Left lung (tissue), 10 donors: ENCODE measurements around the gene KRTAP9-1. TPM values are rescaled to one million over a fixed set of nuclear protein-coding genes. Genes with fewer than 3 reads are reported as not detected.

Experiments
- ATAC-seq: fragments of 200-7000 bp; cut with Tn5 transposase; one replicate; pipeline ENCODE4 v1.9.1; 2020; ENCODE audit warnings: moderate library complexity
- DNase-seq, 4 donors: peaks; one replicate each; pipeline ENCODE4 v3.0.0-alpha.2; 2013 to 2020
- H3K27ac ChIP-seq, 2 donors: fragments of 200-600 bp; sonication (generic) in 1 of 2; one replicate each; pipeline versions ENCODE4 v1.5.0 to v1.8.0; 2020 to 2021
- H3K27me3 ChIP-seq, 2 donors: fragments of 200-600 bp; sonication (generic) in 1 of 2; one replicate each; pipeline versions ENCODE4 v1.5.0 to v1.8.0; 2020 to 2021
- H3K36me3 ChIP-seq, 2 donors: fragments of 200-600 bp; sonication (generic) in 1 of 2; one replicate each; pipeline versions ENCODE4 v1.5.0 to v1.8.0; 2020 to 2021
- H3K4me1 ChIP-seq, 2 donors: fragments of 200-600 bp; one replicate each; pipeline ENCODE4 v1.8.0; 2021
- H3K4me3 ChIP-seq, 2 donors: fragments of 200-600 bp; sonication (generic) in 1 of 2; one replicate each; pipeline versions ENCODE4 v1.5.0 to v1.8.0; 2020 to 2021; ENCODE audit warnings: mild to moderate bottlenecking in 1 of 2
- H3K9me3 ChIP-seq, 2 donors: fragments of 200-600 bp; sonication (generic) in 1 of 2; one replicate each; pipeline versions ENCODE4 v1.5.0 to v1.8.0; 2020 to 2021
- CTCF ChIP-seq, 2 donors: fragments of 200-600 bp; sonication (generic) in 1 of 2; IDR thresholded peaks; one replicate each; pipeline versions ENCODE4 v1.5.0 to v1.8.0; 2021; ENCODE audit warnings: antibody characterized with exemption in 2 of 2
- intact Hi-C, 2 donors: fragments of 100-400 bp; cut with DNase I; formaldehyde crosslinking; loops; one replicate each; pipeline versions ENCODE4 v1.11.2 to v1.14.2; 2022
- polyA plus RNA-seq, 6 donors: library from polyadenylated mRNA; unstranded; fragments of 120-200 nt; gene quantifications; one replicate each; pipeline ENCODE4 v1.2.1, GENCODE V29; 2013; ENCODE audit not compliant: insufficient read length in 6 of 6
- total RNA-seq, 2 donors: library from RNA; stranded (reverse); fragmentation: NEBNext Ultra II Directional; extraction: Animal tissue kit (Norgen Biotek cat#: 25700); gene quantifications; one replicate each; pipeline ENCODE4 v1.2.1, GENCODE V29; 2021
- donor health status: DM: no; HTN: yes; CAD: no.
- donor health status: DM: no; HTN: no; CAD: no.

Gene KRTAP9-1
- total and polyA plus RNA-seq, 8 donors, result not detected

GRCh38 chr17:41171886-41172285, 17.8 kb upstream of the KRTAP9-1 start:
- Histone ChIP-seq H3K27me3 (no peaks in the 10 kb centered on the region), H3K4me1 (no peaks in the 10 kb centered on the region), H3K36me3 (no peaks in the 10 kb centered on the region), H3K27ac (no peak overlapping the region), H3K4me3 (no peak overlapping the region), H3K9me3 (no peaks in the 10 kb centered on the region)
- DNase-seq, result no peak
- intact Hi-C loops, result no loop called here
- no peak for ATAC-seq
- no peak for TF ChIP-seq CTCF (IDR thresholded peaks at IDR 0.05)

DNA sequence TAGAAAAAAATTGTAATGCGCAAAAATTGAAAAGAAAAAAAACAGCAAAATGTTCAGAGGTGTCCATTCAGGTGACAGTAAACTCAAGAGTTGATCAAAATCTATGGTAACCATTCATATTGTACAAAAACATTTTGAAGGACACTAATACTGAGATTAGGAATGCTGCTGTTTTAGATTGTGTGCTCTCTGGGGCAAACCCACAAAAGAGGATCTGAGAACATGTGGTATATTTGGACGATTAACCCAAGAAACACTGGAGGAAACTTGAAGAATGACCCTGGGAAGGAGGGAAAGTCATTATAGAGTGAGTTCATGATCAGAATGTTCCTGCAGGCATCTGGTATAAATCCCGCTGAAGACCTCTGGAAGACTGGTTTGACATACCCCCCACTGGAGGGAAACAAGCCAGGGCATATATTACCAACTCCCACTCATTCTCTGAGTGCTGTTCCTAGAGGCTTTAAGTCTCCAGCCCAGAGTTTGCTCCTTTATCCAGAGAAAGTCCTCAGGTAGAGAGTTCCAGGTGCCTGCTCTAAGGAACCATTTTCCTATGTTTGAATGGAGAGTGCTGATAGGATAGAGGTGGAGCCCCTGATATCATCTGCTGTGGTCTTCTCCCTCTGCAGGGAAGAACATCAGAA, 12.8 kb upstream of the KRTAP9-1 start:
- ATAC-seq (no peak), DNase-seq (no peak)
- Histone ChIP-seq H3K9me3 (no peaks in the 10 kb centered on the region), H3K27me3 (no peaks in the 10 kb centered on the region), H3K4me3 (no peak overlapping the region), H3K36me3 (no peaks in the 10 kb centered on the region), H3K4me1 (no peaks in the 10 kb centered on the region), H3K27ac (no peak overlapping the region)
- TF ChIP-seq CTCF (IDR thresholded peaks at IDR 0.05), result no peak
- intact Hi-C loops, result no loop called here

DNA sequence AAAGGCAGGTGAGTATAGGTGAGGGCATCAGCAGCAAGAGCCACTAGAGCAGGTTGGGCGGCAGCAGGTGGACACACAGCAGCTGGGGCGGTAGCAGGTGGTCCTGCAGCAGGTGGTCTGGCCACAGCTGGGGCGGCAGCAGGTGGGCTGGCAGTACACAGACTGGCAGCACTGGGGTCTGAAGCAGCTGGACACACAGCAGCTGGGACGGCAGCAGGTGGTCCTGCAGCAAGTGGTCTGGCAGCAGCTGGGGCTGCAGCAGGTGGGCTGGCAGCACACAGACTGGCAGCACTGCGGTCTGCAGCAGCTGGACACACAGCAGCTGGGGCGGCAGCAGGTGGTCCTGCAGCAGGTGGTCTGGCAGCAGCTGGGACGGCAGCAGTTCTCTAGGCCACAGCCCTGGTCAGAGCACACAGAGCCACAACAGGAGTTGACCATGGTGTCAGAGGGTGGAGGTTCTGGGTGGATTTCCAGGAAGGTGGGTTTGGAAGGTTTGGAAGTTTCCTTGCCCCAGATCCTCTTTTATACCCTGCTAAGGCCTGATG, 11.9 kb upstream of the KRTAP9-1 start, which contains the start of gene KRTAP4-2:
TSS of gene KRTAP4-2 (minus strand) at position 495 of the 545 bp plus-strand sequence. CDS start at position 438, 57 bp downstream.
- H3K4me1 ChIP-seq, result no peaks in the 10 kb centered on the region
- no peak within 1 kb of the TSS for H3K27ac ChIP-seq
- ATAC-seq, result no peak
- intact Hi-C loops, result no loop called here
- H3K9me3 ChIP-seq, result no peaks in the 10 kb centered on the region
- H3K36me3 ChIP-seq, result no peaks in the 10 kb centered on the region
- no peaks in the 10 kb centered on the region for H3K27me3 ChIP-seq
- no peak for TF ChIP-seq CTCF (IDR thresholded peaks at IDR 0.05)
- H3K4me3 ChIP-seq, result no peak within 1 kb of the TSS
- DNase-seq, result peak in 1 of 4 donors; percentile 71

GRCh38 chr17:41178341-41178740, 11.3 kb upstream of the KRTAP9-1 start:
- Histone ChIP-seq H3K4me3 (no peak overlapping the region), H3K36me3 (no peaks in the 10 kb centered on the region), H3K27ac (no peak overlapping the region), H3K4me1 (no peaks in the 10 kb centered on the region), H3K9me3 (no peaks in the 10 kb centered on the region), H3K27me3 (no peaks in the 10 kb centered on the region)
- DNase-seq, result no peak
- TF ChIP-seq CTCF (IDR thresholded peaks at IDR 0.05), result no peak
- intact Hi-C loops, result no loop called here
- no peak for ATAC-seq

DNA sequence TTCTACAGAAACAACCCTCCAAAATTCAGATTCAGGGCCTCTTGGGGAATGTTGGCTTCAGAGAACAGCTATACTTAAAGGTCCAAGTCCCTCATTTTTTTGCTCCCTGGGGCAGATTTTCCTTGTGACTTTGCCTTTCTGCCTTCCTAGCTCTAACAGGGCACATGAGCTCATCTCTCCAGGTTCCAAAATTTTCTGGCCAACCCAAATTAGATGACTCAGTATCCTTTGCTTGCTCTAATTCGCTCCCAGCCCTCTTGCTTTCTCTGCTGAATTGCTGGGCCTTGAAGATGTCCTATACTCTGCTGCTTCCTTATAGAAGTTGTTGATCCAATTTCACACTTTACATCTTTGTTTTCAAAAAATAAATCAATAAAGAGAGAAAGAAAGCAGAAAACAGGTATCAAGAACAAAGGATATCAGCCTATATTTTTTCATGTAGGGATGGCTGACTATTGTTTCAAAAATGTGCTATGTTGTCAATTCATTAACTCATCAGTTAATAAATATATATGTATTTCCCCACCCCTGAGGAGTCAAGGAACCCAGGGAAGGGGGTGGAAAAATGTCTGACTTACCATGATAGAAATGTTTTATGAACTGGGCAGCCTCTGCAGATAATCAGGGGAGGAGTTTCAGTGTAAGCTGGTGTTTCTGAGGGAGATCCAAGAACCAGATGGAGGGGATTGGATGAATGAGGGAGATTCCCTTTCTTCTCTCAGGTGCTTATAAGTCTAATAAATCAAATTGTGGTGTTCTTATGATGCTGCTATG, 10.7 kb upstream of the KRTAP9-1 start:
- intact Hi-C loops, result no loop called here
- no peaks in the 10 kb centered on the region for H3K36me3 ChIP-seq
- DNase-seq (no peak), ATAC-seq (no peak)
- TF ChIP-seq CTCF (IDR thresholded peaks at IDR 0.05), result no peak
- no peaks in the 10 kb centered on the region for H3K27me3 ChIP-seq
- H3K4me3 ChIP-seq, result no peak overlapping the region
- H3K4me1 ChIP-seq, result no peaks in the 10 kb centered on the region
- H3K27ac ChIP-seq, result no peak overlapping the region
- no peaks in the 10 kb centered on the region for H3K9me3 ChIP-seq
